ENCODE results near the gene TAX1BP1.
A peak's percentile ranks its signal among the peaks of the same experiment; 100 is the strongest.

The TAX1BP1 gene

DNA sequence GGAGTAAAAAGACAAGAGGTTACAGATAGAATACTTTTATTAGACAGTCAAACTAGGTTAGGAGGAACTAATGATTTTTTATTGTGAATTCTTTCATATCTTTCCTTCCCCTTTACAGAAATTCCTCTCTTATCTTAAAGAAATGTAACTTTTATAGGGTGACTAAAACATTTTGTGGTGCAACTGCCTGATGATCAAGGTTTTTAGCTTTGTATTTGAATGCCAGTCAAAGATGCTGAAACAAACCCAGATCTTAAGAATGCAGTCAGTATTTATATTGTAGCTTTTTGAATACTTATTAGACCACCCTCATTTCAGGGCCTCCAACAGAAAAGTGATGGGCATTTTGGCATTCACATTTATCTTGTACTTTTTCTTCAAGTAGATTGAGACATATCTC is 27.4 kb downstream of the TAX1BP1 start:
- no peak for DNase-seq (ENCODE audit: insufficient read length, low spot score)
- no peak for TF ChIP-seq TAF1 (IDR thresholded peaks at IDR 0.05; ENCODE audit: low read depth, low read length)
- TF ChIP-seq POLR2AphosphoS5 (IDR thresholded peaks at IDR 0.05; ENCODE audit: low read depth, low read length) = no peak
- TF ChIP-seq PAX5 (IDR thresholded peaks at IDR 0.05; ENCODE audit: insufficient read depth, low read length, severe bottlenecking) = no peak
- TF ChIP-seq POLR2A (IDR thresholded peaks at IDR 0.05; ENCODE audit: low read depth, low read length) = no peak
- TF ChIP-seq POU2F2 (IDR thresholded peaks at IDR 0.05; ENCODE audit: low read depth, low read length) = no peak
- no peak for TF ChIP-seq SPI1 (IDR thresholded peaks at IDR 0.05; ENCODE audit: low read depth, low read length)
- no peak for FAIRE-seq

DNA sequence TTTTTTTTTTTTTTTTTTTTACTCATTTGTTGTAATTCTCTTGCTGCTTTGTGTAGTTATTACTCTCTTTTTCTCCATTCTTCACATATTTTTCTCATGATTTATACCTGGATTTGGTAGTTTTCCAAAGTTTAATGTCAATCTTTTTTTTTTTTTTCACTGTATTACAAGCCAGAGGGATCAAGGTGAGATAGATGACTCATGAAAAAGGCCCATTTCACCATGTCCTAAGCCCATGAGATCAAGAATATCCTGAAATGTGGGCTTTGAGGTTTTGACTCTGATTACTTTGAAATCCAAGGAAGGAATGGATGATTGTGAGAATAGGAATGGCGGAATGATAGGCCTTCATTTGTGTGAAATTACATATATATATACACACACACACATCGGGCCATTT is 31.1 kb downstream of the TAX1BP1 start:
- DNase-seq (ENCODE audit: insufficient read length, low spot score) (no peak), FAIRE-seq (no peak)
- no peak for TF ChIP-seq POU2F2 (IDR thresholded peaks at IDR 0.05; ENCODE audit: low read depth, low read length)
- no peak for TF ChIP-seq TAF1 (IDR thresholded peaks at IDR 0.05; ENCODE audit: low read depth, low read length)
- TF ChIP-seq SPI1 (IDR thresholded peaks at IDR 0.05; ENCODE audit: low read depth, low read length) = no peak
- TF ChIP-seq POLR2AphosphoS5 (IDR thresholded peaks at IDR 0.05; ENCODE audit: low read depth, low read length) = no peak
- TF ChIP-seq POLR2A (IDR thresholded peaks at IDR 0.05; ENCODE audit: low read depth, low read length) = no peak
- no peak for TF ChIP-seq PAX5 (IDR thresholded peaks at IDR 0.05; ENCODE audit: insufficient read depth, low read length, severe bottlenecking)

- no peak for TF ChIP-seq PAX5 (IDR thresholded peaks at IDR 0.05; ENCODE audit: insufficient read depth, low read length, severe bottlenecking)
- no peak for TF ChIP-seq POLR2A (IDR thresholded peaks at IDR 0.05; ENCODE audit: low read depth, low read length)
- no peak for TF ChIP-seq SPI1 (IDR thresholded peaks at IDR 0.05; ENCODE audit: low read depth, low read length)
- TF ChIP-seq POU2F2 (IDR thresholded peaks at IDR 0.05; ENCODE audit: low read depth, low read length) = no peak
- TF ChIP-seq TAF1 (IDR thresholded peaks at IDR 0.05; ENCODE audit: low read depth, low read length) = no peak
- TF ChIP-seq POLR2AphosphoS5 (IDR thresholded peaks at IDR 0.05; ENCODE audit: low read depth, low read length) = no peak
- DNase-seq (ENCODE audit: insufficient read length, low spot score) (no peak), FAIRE-seq (no peak)
These were observed 34.9 kb downstream of the TAX1BP1 start for GRCh38 chr7:27774717-27775328.

- DNase-seq (ENCODE audit: insufficient read length, low spot score) = no peak
- no peak for FAIRE-seq
- no peak for TF ChIP-seq POU2F2 (IDR thresholded peaks at IDR 0.05; ENCODE audit: low read depth, low read length)
- no peak for TF ChIP-seq TAF1 (IDR thresholded peaks at IDR 0.05; ENCODE audit: low read depth, low read length)
- TF ChIP-seq PAX5 (IDR thresholded peaks at IDR 0.05; ENCODE audit: insufficient read depth, low read length, severe bottlenecking) = no peak
- TF ChIP-seq SPI1 (IDR thresholded peaks at IDR 0.05; ENCODE audit: low read depth, low read length) = no peak
- no peak for TF ChIP-seq POLR2A (IDR thresholded peaks at IDR 0.05; ENCODE audit: low read depth, low read length)
- no peak for TF ChIP-seq POLR2AphosphoS5 (IDR thresholded peaks at IDR 0.05; ENCODE audit: low read depth, low read length)
These were observed 35.8 kb downstream of the TAX1BP1 start for GRCh38 chr7:27775782-27776181.

- DNase-seq (ENCODE audit: insufficient read length, low spot score) = no peak
- FAIRE-seq = no peak
- TF ChIP-seq POLR2A (IDR thresholded peaks at IDR 0.05; ENCODE audit: low read depth, low read length) = no peak
- no peak for TF ChIP-seq POU2F2 (IDR thresholded peaks at IDR 0.05; ENCODE audit: low read depth, low read length)
- no peak for TF ChIP-seq PAX5 (IDR thresholded peaks at IDR 0.05; ENCODE audit: insufficient read depth, low read length, severe bottlenecking)
- no peak for TF ChIP-seq POLR2AphosphoS5 (IDR thresholded peaks at IDR 0.05; ENCODE audit: low read depth, low read length)
- no peak for TF ChIP-seq TAF1 (IDR thresholded peaks at IDR 0.05; ENCODE audit: low read depth, low read length)
- TF ChIP-seq SPI1 (IDR thresholded peaks at IDR 0.05; ENCODE audit: low read depth, low read length) = no peak
These were observed 37.7 kb downstream of the TAX1BP1 start for GRCh38 chr7:27777662-27778061.

GRCh38 chr7:27779873-27780272 is 39.9 kb downstream of the TAX1BP1 start:
- TF ChIP-seq PAX5 (IDR thresholded peaks at IDR 0.05; ENCODE audit: insufficient read depth, low read length, severe bottlenecking) (no peak), POU2F2 (IDR thresholded peaks at IDR 0.05; ENCODE audit: low read depth, low read length) (no peak), POLR2A (IDR thresholded peaks at IDR 0.05; ENCODE audit: low read depth, low read length) (no peak), POLR2AphosphoS5 (IDR thresholded peaks at IDR 0.05; ENCODE audit: low read depth, low read length) (no peak), TAF1 (IDR thresholded peaks at IDR 0.05; ENCODE audit: low read depth, low read length) (no peak), SPI1 (IDR thresholded peaks at IDR 0.05; ENCODE audit: low read depth, low read length) (no peak)
- DNase-seq (ENCODE audit: insufficient read length, low spot score) (no peak), FAIRE-seq (no peak)

DNA sequence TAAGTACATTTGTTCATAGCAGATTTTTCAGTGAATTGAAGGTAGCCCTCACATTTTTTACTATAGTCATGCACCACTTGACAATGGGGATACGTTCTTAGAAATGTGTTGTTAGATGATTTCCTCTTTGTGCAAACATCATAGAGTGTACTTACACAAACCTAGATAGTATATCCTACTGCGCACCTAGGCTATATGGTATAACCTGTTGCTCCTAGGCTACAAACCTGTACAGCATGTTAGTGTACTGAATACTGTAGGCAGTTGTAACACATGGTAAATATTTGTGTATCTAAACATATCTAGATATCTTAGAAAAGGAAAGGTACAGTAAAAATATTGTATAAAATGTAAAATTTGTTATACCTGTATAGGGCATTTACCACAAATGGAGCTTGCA is 41.2 kb downstream of the TAX1BP1 start:
- DNase-seq (ENCODE audit: insufficient read length, low spot score) (no peak), FAIRE-seq (peak; percentile 9)
- TF ChIP-seq TAF1 (IDR thresholded peaks at IDR 0.05; ENCODE audit: low read depth, low read length) (no peak), POLR2AphosphoS5 (IDR thresholded peaks at IDR 0.05; ENCODE audit: low read depth, low read length) (no peak), POU2F2 (IDR thresholded peaks at IDR 0.05; ENCODE audit: low read depth, low read length) (no peak), SPI1 (IDR thresholded peaks at IDR 0.05; ENCODE audit: low read depth, low read length) (no peak), PAX5 (IDR thresholded peaks at IDR 0.05; ENCODE audit: insufficient read depth, low read length, severe bottlenecking) (no peak), POLR2A (IDR thresholded peaks at IDR 0.05; ENCODE audit: low read depth, low read length) (no peak)

GRCh38 chr7:27782849-27783248 is 42.9 kb downstream of the TAX1BP1 start:
- FAIRE-seq = no peak
- no peak for TF ChIP-seq POU2F2 (IDR thresholded peaks at IDR 0.05; ENCODE audit: low read depth, low read length)
- TF ChIP-seq SPI1 (IDR thresholded peaks at IDR 0.05; ENCODE audit: low read depth, low read length) = no peak
- no peak for TF ChIP-seq PAX5 (IDR thresholded peaks at IDR 0.05; ENCODE audit: insufficient read depth, low read length, severe bottlenecking)
- TF ChIP-seq POLR2A (IDR thresholded peaks at IDR 0.05; ENCODE audit: low read depth, low read length) = no peak
- no peak for TF ChIP-seq POLR2AphosphoS5 (IDR thresholded peaks at IDR 0.05; ENCODE audit: low read depth, low read length)
- no peak for TF ChIP-seq TAF1 (IDR thresholded peaks at IDR 0.05; ENCODE audit: low read depth, low read length)

DNA sequence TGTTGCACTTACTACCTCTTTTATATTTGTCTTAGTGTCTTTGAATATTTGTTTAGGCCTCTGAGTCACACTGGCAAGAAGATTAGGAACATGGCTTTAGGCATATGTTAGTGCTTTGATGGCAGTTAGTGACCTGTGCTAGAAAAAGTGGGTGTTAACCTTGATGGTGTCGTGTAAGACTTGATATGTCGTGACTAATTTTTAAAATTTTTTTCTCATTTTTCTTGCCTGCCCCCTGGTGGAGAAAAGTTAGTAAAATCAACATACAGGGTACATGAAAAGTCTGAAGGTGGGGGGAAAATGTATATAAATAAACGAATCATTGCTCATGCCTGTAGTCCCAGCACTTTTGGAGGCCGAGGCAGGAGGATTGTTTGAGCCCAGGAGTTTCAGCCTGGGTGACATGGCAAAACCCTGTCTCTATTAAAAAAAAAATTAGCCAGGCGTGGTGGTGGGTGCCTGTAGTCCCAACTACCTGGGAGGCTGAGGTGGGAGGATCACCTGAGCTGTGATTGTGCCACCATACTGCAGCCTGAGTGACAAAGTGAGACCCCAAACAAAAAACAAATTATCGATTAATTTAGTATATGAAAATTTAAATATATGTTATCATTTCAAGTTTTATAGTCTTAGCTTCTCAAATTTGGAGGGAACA is 44.6 kb downstream of the TAX1BP1 start:
- TF ChIP-seq PAX5 (IDR thresholded peaks at IDR 0.05; ENCODE audit: insufficient read depth, low read length, severe bottlenecking) = no peak
- no peak for TF ChIP-seq POLR2AphosphoS5 (IDR thresholded peaks at IDR 0.05; ENCODE audit: low read depth, low read length)
- no peak for TF ChIP-seq POU2F2 (IDR thresholded peaks at IDR 0.05; ENCODE audit: low read depth, low read length)
- TF ChIP-seq TAF1 (IDR thresholded peaks at IDR 0.05; ENCODE audit: low read depth, low read length) = no peak
- TF ChIP-seq POLR2A (IDR thresholded peaks at IDR 0.05; ENCODE audit: low read depth, low read length) = no peak
- no peak for TF ChIP-seq SPI1 (IDR thresholded peaks at IDR 0.05; ENCODE audit: low read depth, low read length)
- FAIRE-seq = no peak
- DNase-seq (ENCODE audit: insufficient read length, low spot score) = no peak

More at GRCh38 chr7:27782849-27783248, 42.9 kb downstream of the TAX1BP1 start:
- no peak for DNase-seq (ENCODE audit: insufficient read length, low spot score)

Data from GM12891 (cell line).